GM12801 (cell line): Measurements from ENCODE around the gene TRAP1.

ENCODE experiments used
- TF ChIP-seq, protein P1 (sequence below): IDR thresholded peaks from one replicate; pipeline ENCODE4 v1.5.1; 2011; ENCODE audit warnings: control low read depth; ENCODE audit not compliant: insufficient read length; ENCODE audit errors: extremely low read depth

Gene TRAP1

GRCh38 chr16:3729161-3730112 lies 12.1 kb upstream of the TRAP1 start:
- TF ChIP-seq, protein P1, sequence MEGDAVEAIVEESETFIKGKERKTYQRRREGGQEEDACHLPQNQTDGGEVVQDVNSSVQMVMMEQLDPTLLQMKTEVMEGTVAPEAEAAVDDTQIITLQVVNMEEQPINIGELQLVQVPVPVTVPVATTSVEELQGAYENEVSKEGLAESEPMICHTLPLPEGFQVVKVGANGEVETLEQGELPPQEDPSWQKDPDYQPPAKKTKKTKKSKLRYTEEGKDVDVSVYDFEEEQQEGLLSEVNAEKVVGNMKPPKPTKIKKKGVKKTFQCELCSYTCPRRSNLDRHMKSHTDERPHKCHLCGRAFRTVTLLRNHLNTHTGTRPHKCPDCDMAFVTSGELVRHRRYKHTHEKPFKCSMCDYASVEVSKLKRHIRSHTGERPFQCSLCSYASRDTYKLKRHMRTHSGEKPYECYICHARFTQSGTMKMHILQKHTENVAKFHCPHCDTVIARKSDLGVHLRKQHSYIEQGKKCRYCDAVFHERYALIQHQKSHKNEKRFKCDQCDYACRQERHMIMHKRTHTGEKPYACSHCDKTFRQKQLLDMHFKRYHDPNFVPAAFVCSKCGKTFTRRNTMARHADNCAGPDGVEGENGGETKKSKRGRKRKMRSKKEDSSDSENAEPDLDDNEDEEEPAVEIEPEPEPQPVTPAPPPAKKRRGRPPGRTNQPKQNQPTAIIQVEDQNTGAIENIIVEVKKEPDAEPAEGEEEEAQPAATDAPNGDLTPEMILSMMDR, result no peak

DNA sequence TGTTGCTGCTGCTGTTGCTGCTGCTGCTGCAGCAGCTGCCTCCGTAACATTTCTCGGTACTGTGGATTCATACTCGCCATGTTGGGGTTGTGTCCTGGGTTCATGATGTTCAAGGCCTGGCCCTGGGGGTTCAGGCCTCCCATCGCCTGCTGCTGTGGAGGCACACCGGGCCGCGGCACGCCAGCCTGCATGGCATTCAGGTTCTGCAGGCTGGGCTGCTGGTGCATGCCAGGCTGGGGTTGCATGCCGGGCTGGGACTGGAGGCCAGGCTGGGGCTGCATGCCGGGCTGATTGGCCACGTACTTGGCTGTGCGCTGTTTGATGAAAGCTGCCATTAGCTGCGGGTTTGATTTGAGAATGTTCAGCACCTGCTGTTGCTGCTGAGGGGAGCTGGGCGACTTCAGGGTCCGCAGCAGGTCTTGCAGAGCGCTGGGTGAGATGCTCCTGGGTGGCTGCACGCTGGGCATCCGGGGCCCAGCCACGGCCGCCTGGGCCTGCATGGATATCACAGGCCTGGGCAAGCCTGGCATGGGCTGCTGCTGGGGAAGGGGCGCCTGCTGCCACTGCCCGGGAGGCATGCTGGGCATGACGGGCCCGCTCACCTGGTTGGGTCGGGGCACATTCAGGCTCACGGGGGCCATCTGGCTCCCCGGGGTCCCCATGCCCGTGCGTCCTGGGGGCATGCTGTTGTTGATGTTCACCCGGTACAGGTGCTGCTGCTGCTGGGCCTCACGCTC lies 11.3 kb upstream of the TRAP1 start:
- TF ChIP-seq, protein P1, result no peak

GRCh38 chr16:3727806-3728381 lies 10.6 kb upstream of the TRAP1 start:
- TF ChIP-seq, protein P1, result no peak

GRCh38 chr16:3726021-3726687 lies 8.8 kb upstream of the TRAP1 start:
- TF ChIP-seq, protein P1, result no peak

- TF ChIP-seq, protein P1, result no peak
These were observed 8.0 kb upstream of the TRAP1 start for GRCh38 chr16:3725276-3725675.

DNA sequence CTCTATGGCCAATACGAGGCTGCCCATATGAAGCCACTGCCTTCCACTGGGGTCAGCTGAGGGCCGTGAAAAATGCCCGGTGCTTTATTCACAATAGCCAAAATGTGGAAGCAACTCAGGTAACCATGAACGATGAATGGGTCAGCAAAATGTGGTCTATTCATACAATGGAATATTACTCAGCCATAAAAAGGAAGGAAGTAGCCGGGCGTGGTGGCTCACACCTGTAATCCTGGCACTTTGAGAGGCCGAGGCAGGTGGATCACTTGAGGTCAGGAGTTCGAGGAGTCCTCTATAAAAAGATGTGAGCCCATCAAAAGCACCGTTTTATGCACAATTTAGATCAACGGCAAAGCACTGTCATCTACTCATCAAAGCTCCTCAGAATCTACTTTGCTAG lies 5.2 kb upstream of the TRAP1 start:
- TF ChIP-seq, protein P1, result no peak

- TF ChIP-seq, protein P1, result no peak
These were observed 3.1 kb upstream of the TRAP1 start for GRCh38 chr16:3720418-3720817.
